Measurements from ENCODE around the gene GPC5. TPM values are rescaled to one million over a fixed set of nuclear protein-coding genes. Genes with fewer than 3 reads are reported as not detected.

GPC5 gene
- total and polyA plus RNA-seq, 2 donors (not counting 3 experiments of a cell fraction or from before 2014, with no cell fraction given) = 0.59 to 0.97 TPM

GRCh38 chr13:92179223-92179622 is 780.8 kb downstream of the GPC5 start:
- Histone ChIP-seq H3K4me3 (replicated peaks in 1 of 3; ENCODE audit: insufficient read depth in 1 of 3, low read depth in 1 of 3, low read length in 3 of 3) (no peak overlapping the region), H3K4me2 (ENCODE audit: insufficient read depth, low read length) (no peak overlapping the region), H3K27me3 (ENCODE audit: control insufficient read depth in 2 of 2, insufficient read depth in 2 of 2, low read length in 2 of 2) (no peaks in the 10 kb centered on the region), H3K79me2 (ENCODE audit: control insufficient read depth, insufficient read depth, low read length) (no peaks in the 10 kb centered on the region), H4K20me1 (replicated peaks; ENCODE audit: control insufficient read depth, extremely low read depth, insufficient read depth, low read length) (no peaks in the 10 kb centered on the region), H3K9me3 (replicated peaks; ENCODE audit: control insufficient read depth, insufficient read depth, low read length) (no peaks in the 10 kb centered on the region), H3K36me3 (ENCODE audit: control insufficient read depth in 2 of 2, extremely low read depth in 1 of 2, insufficient read depth in 2 of 2, low read length in 2 of 2) (no peaks in the 10 kb centered on the region), H3K4me1 (ENCODE audit: control insufficient read depth, extremely low read depth, insufficient read depth, low read length) (no peaks in the 10 kb centered on the region), H3K9ac (replicated peaks; ENCODE audit: extremely low read depth, insufficient read depth, low read length) (no peak overlapping the region), H3K27ac (ENCODE audit: insufficient read depth, low read depth, low read length) (no peak overlapping the region), H3K9me1 (replicated peaks; ENCODE audit: control insufficient read depth, extremely low read depth, insufficient read depth, low read length) (no peaks in the 10 kb centered on the region), H2AFZ (ENCODE audit: low read depth, low read length) (no peak overlapping the region)
- dilution Hi-C loops (cut with MboI; ENCODE audit: extremely low pct_ligation_motif_present, low sequenced_read_pairs) (no loop called here), intact Hi-C loops (cut with micrococcal nuclease) (no loop called here)
- ChIA-PET CTCF (no interaction called here), POLR2A (no interaction called here)
- FAIRE-seq = no peak
- TF ChIP-seq POLR2AphosphoS5 (IDR thresholded peaks at IDR 0.05; ENCODE audit: insufficient read depth, low read depth, low read length) (no peak), FOS (IDR thresholded peaks at IDR 0.05; ENCODE audit: borderline replicate concordance, insufficient read depth, low read length) (no peak), MAX (IDR thresholded peaks at IDR 0.05; ENCODE audit: insufficient read depth, insufficient read length) (no peak), POLR2A (IDR thresholded peaks at IDR 0.05; ENCODE audit: low read depth, low read length) (no peak), MYC (IDR thresholded peaks at IDR 0.05; ENCODE audit: low read depth, low read length) (no peak), GATA2 (IDR thresholded peaks at IDR 0.05; ENCODE audit: insufficient read depth, insufficient read length, low read depth, low read length) (no peak), JUN (IDR thresholded peaks at IDR 0.05; ENCODE audit: borderline replicate concordance, insufficient read depth, insufficient read length, low read depth) (no peak), EZH2 (IDR thresholded peaks at IDR 0.05; ENCODE audit: borderline replicate concordance, low read depth, low read length, severe bottlenecking) (no peak)
- TF ChIP-seq, protein P1, sequence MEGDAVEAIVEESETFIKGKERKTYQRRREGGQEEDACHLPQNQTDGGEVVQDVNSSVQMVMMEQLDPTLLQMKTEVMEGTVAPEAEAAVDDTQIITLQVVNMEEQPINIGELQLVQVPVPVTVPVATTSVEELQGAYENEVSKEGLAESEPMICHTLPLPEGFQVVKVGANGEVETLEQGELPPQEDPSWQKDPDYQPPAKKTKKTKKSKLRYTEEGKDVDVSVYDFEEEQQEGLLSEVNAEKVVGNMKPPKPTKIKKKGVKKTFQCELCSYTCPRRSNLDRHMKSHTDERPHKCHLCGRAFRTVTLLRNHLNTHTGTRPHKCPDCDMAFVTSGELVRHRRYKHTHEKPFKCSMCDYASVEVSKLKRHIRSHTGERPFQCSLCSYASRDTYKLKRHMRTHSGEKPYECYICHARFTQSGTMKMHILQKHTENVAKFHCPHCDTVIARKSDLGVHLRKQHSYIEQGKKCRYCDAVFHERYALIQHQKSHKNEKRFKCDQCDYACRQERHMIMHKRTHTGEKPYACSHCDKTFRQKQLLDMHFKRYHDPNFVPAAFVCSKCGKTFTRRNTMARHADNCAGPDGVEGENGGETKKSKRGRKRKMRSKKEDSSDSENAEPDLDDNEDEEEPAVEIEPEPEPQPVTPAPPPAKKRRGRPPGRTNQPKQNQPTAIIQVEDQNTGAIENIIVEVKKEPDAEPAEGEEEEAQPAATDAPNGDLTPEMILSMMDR (IDR thresholded peaks at IDR 0.05; ENCODE audit: extremely low read depth in 1 of 2, insufficient read depth in 1 of 2, low read depth in 1 of 2, low read length in 2 of 2) = no peak
- no peak for DNase-seq (ENCODE audit: low read depth, low spot score)
- no TSS peak for BruUV-seq (replicated peaks)

Data from endothelial cell of umbilical vein (primary cell).